Measurements from ENCODE around the gene RAP1A. TPM values are rescaled to one million over a fixed set of nuclear protein-coding genes. Genes with fewer than 3 reads are reported as not detected.

Gene RAP1A
- total RNA-seq, 1 experiment from 2014 or later: 25.4 TPM

DNA sequence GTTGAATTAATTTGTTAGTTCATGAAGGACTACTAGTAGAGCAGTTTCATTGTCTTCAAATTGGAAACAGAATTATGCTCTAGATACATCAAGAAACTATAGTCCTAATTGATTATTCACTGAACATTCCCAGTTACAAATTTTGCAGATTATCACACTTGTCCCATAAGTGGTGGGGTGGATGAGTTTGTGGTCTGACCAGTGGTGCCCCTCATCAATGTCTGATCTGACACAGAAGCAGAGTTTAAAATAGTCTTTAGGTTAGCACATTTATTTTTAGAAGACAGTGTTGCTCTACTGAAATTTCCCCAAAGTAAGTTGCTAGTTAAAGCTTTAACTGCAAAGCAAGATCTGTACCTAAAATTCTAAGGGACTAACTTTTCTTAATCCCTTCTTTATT, 76.7 kb downstream of the RAP1A start (continued):
- TF ChIP-seq, protein P1, sequence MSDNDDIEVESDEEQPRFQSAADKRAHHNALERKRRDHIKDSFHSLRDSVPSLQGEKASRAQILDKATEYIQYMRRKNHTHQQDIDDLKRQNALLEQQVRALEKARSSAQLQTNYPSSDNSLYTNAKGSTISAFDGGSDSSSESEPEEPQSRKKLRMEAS (CRISPR knock-in tag; IDR thresholded peaks at IDR 0.05): no peak
- TF ChIP-seq FOXP1 (CRISPR knock-in tag; IDR thresholded peaks at IDR 0.05; ENCODE audit: borderline replicate concordance): no peak
- TF ChIP-seq ZNF396 (CRISPR knock-in tag; IDR thresholded peaks at IDR 0.05; ENCODE audit: borderline replicate concordance): no peak
- no peak for TF ChIP-seq ETV6 (CRISPR knock-in tag; IDR thresholded peaks at IDR 0.05)

DNA sequence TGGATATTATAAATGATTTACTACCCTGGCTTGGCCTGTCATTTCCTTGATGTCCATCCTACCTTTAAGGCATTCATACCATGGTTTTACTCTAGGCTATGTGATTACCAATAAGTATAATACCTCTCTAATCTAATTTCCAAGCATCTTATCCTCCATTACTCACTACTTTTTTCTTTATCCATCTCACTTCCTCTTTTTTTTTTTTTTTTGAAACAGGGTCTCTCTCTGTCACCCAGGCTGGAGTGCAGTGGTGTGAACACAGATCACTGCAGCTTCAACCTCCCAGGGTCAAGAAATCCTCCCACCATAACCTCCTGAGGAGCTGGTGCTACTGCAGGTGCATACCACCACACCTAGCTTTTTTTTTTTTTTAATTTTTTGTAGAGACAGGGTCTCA, 79.7 kb downstream of the RAP1A start:
- TF ChIP-seq FOXP1 (CRISPR knock-in tag; IDR thresholded peaks at IDR 0.05; ENCODE audit: borderline replicate concordance) (no peak), JUN (CRISPR knock-in tag; IDR thresholded peaks at IDR 0.05) (no peak), NR1H2 (CRISPR knock-in tag; IDR thresholded peaks at IDR 0.05) (no peak), ZNF263 (CRISPR knock-in tag; IDR thresholded peaks at IDR 0.05; ENCODE audit: low read depth) (no peak)
- TF ChIP-seq, protein P2, sequence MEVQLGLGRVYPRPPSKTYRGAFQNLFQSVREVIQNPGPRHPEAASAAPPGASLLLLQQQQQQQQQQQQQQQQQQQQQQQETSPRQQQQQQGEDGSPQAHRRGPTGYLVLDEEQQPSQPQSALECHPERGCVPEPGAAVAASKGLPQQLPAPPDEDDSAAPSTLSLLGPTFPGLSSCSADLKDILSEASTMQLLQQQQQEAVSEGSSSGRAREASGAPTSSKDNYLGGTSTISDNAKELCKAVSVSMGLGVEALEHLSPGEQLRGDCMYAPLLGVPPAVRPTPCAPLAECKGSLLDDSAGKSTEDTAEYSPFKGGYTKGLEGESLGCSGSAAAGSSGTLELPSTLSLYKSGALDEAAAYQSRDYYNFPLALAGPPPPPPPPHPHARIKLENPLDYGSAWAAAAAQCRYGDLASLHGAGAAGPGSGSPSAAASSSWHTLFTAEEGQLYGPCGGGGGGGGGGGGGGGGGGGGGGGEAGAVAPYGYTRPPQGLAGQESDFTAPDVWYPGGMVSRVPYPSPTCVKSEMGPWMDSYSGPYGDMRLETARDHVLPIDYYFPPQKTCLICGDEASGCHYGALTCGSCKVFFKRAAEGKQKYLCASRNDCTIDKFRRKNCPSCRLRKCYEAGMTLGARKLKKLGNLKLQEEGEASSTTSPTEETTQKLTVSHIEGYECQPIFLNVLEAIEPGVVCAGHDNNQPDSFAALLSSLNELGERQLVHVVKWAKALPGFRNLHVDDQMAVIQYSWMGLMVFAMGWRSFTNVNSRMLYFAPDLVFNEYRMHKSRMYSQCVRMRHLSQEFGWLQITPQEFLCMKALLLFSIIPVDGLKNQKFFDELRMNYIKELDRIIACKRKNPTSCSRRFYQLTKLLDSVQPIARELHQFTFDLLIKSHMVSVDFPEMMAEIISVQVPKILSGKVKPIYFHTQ (CRISPR knock-in tag; IDR thresholded peaks at IDR 0.05): no peak
- CTCF ChIA-PET: interaction anchor here (2.7 kb wide), 1 partner anchor 191 kb away, joined by 11 read pairs; no protein-coding TSS in a partner anchor
- H3K9me3 Mint-ChIP-seq: no peaks in the 10 kb centered on the region

DNA sequence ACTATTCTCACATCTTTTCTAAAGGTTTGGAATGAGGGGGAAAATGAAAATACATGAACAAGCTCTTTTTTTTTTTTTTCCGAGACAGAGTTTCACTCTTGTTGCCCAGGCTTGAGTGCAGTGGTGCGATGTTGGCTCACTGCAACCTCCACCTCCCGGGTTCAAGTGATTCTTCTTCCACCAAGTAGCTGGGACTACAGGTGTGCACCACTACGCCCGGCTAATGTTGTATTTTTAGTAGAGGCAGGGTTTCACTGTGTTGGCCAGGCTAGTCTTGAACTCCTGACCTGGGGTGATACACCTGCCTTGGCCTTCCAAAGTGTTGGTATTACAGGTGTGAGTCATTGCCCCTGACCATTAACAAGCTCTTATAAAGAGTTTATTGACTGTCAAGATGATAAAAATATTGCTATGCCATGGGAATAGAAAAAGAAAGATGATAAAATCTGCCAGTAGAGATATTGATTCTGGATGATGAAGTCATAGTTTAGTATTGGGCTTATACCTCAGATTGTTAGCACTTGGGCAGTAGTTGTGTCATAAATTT, 83.0 kb downstream of the RAP1A start:
- Mint-ChIP-seq H3K4me1 (no peaks in the 10 kb centered on the region), H3K27me3 (ENCODE audit: low read depth) (no peaks in the 10 kb centered on the region), H3K4me3 (no peak overlapping the region), H3K9me3 (no peaks in the 10 kb centered on the region), H3K36me3 (peaks cover 27% of the 10 kb centered on the region), H3K27ac (no peak overlapping the region)
- DNase-seq (ENCODE audit: low spot score) (no peak), ATAC-seq (no peak)
- ChIA-PET CTCF (interaction anchor here (1.0 to 2.3 kb wide), 5 partner anchors 12 to 221 kb away, joined by 3 to 8 read pairs (median 6); no protein-coding TSS in a partner anchor), POLR2A (interaction anchor here (1.0 kb wide), 1 partner anchor 8 kb away, joined by 3 read pairs; no protein-coding TSS in a partner anchor)
- no peak for TF ChIP-seq ATF1 (CRISPR knock-in tag; IDR thresholded peaks at IDR 0.05)
- TF ChIP-seq, protein P3, sequence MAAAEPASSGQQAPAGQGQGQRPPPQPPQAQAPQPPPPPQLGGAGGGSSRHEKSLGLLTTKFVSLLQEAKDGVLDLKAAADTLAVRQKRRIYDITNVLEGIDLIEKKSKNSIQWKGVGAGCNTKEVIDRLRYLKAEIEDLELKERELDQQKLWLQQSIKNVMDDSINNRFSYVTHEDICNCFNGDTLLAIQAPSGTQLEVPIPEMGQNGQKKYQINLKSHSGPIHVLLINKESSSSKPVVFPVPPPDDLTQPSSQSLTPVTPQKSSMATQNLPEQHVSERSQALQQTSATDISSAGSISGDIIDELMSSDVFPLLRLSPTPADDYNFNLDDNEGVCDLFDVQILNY (CRISPR knock-in tag; IDR thresholded peaks at IDR 0.05): no peak
- no peak for TF ChIP-seq SMAD4 (CRISPR knock-in tag; IDR thresholded peaks at IDR 0.05)
- TF ChIP-seq FOXP1 (CRISPR knock-in tag; IDR thresholded peaks at IDR 0.05; ENCODE audit: borderline replicate concordance): no peak
- TF ChIP-seq, protein P4, sequence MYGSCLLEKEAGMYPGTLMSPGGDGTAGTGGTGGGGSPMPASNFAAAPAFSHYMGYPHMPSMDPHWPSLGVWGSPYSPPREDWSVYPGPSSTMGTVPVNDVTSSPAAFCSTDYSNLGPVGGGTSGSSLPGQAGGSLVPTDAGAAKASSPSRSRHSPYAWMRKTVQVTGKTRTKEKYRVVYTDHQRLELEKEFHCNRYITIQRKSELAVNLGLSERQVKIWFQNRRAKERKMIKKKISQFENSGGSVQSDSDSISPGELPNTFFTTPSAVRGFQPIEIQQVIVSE (CRISPR knock-in tag; IDR thresholded peaks at IDR 0.05; ENCODE audit: borderline replicate concordance): no peak
- no peak for TF ChIP-seq TEAD1 (CRISPR knock-in tag; IDR thresholded peaks at IDR 0.05)
- TF ChIP-seq ZNF396 (CRISPR knock-in tag; IDR thresholded peaks at IDR 0.05; ENCODE audit: borderline replicate concordance): no peak
- TF ChIP-seq, protein P5, sequence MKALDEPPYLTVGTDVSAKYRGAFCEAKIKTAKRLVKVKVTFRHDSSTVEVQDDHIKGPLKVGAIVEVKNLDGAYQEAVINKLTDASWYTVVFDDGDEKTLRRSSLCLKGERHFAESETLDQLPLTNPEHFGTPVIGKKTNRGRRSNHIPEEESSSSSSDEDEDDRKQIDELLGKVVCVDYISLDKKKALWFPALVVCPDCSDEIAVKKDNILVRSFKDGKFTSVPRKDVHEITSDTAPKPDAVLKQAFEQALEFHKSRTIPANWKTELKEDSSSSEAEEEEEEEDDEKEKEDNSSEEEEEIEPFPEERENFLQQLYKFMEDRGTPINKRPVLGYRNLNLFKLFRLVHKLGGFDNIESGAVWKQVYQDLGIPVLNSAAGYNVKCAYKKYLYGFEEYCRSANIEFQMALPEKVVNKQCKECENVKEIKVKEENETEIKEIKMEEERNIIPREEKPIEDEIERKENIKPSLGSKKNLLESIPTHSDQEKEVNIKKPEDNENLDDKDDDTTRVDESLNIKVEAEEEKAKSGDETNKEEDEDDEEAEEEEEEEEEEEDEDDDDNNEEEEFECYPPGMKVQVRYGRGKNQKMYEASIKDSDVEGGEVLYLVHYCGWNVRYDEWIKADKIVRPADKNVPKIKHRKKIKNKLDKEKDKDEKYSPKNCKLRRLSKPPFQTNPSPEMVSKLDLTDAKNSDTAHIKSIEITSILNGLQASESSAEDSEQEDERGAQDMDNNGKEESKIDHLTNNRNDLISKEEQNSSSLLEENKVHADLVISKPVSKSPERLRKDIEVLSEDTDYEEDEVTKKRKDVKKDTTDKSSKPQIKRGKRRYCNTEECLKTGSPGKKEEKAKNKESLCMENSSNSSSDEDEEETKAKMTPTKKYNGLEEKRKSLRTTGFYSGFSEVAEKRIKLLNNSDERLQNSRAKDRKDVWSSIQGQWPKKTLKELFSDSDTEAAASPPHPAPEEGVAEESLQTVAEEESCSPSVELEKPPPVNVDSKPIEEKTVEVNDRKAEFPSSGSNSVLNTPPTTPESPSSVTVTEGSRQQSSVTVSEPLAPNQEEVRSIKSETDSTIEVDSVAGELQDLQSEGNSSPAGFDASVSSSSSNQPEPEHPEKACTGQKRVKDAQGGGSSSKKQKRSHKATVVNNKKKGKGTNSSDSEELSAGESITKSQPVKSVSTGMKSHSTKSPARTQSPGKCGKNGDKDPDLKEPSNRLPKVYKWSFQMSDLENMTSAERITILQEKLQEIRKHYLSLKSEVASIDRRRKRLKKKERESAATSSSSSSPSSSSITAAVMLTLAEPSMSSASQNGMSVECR (CRISPR knock-in tag; IDR thresholded peaks at IDR 0.05; ENCODE audit: borderline replicate concordance): no peak
- TF ChIP-seq PRRX2 (CRISPR knock-in tag; IDR thresholded peaks at IDR 0.05): no peak
- TF ChIP-seq SMAD3 (CRISPR knock-in tag; IDR thresholded peaks at IDR 0.05; ENCODE audit: borderline replicate concordance): no peak
- TF ChIP-seq MXD4 (CRISPR knock-in tag; IDR thresholded peaks at IDR 0.05; ENCODE audit: borderline replicate concordance): no peak
- no peak for TF ChIP-seq NFYB (CRISPR knock-in tag; conservative IDR thresholded peaks at IDR 0.05; ENCODE audit: low read depth)
- TF ChIP-seq FOXK1 (CRISPR knock-in tag; IDR thresholded peaks at IDR 0.05): no peak
- TF ChIP-seq ZNF219 (CRISPR knock-in tag; IDR thresholded peaks at IDR 0.05; ENCODE audit: borderline replicate concordance): no peak
- TF ChIP-seq, protein P6, sequence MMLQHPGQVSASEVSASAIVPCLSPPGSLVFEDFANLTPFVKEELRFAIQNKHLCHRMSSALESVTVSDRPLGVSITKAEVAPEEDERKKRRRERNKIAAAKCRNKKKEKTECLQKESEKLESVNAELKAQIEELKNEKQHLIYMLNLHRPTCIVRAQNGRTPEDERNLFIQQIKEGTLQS (CRISPR knock-in tag; conservative IDR thresholded peaks at IDR 0.05): no peak
- TF ChIP-seq, protein P7, sequence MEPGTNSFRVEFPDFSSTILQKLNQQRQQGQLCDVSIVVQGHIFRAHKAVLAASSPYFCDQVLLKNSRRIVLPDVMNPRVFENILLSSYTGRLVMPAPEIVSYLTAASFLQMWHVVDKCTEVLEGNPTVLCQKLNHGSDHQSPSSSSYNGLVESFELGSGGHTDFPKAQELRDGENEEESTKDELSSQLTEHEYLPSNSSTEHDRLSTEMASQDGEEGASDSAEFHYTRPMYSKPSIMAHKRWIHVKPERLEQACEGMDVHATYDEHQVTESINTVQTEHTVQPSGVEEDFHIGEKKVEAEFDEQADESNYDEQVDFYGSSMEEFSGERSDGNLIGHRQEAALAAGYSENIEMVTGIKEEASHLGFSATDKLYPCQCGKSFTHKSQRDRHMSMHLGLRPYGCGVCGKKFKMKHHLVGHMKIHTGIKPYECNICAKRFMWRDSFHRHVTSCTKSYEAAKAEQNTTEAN (CRISPR knock-in tag; IDR thresholded peaks at IDR 0.05): no peak
- TF ChIP-seq EMX1 (CRISPR knock-in tag; IDR thresholded peaks at IDR 0.05): no peak

More for the DNA sequence above, 79.7 kb downstream of the RAP1A start:
- ATAC-seq (no peak), DNase-seq (ENCODE audit: low spot score) (no peak)
- Mint-ChIP-seq H3K27me3 (ENCODE audit: low read depth) (no peaks in the 10 kb centered on the region), H3K36me3 (peaks cover 19% of the 10 kb centered on the region), H3K4me1 (no peaks in the 10 kb centered on the region), H3K27ac (no peak overlapping the region), H3K4me3 (no peak overlapping the region)
- POLR2A ChIA-PET: no interaction called here
